HG02938 (cell line): ENCODE results near the gene CDH23.

ENCODE experiments used
- ATAC-seq: cut with Tn5 transposase; IDR thresholded peaks from one replicate; pipeline ENCODE4 v1.9.1; 2021; ENCODE audit warnings: mild to moderate bottlenecking, moderate library complexity; ENCODE audit not compliant: unreplicated experiment

The CDH23 gene

DNA sequence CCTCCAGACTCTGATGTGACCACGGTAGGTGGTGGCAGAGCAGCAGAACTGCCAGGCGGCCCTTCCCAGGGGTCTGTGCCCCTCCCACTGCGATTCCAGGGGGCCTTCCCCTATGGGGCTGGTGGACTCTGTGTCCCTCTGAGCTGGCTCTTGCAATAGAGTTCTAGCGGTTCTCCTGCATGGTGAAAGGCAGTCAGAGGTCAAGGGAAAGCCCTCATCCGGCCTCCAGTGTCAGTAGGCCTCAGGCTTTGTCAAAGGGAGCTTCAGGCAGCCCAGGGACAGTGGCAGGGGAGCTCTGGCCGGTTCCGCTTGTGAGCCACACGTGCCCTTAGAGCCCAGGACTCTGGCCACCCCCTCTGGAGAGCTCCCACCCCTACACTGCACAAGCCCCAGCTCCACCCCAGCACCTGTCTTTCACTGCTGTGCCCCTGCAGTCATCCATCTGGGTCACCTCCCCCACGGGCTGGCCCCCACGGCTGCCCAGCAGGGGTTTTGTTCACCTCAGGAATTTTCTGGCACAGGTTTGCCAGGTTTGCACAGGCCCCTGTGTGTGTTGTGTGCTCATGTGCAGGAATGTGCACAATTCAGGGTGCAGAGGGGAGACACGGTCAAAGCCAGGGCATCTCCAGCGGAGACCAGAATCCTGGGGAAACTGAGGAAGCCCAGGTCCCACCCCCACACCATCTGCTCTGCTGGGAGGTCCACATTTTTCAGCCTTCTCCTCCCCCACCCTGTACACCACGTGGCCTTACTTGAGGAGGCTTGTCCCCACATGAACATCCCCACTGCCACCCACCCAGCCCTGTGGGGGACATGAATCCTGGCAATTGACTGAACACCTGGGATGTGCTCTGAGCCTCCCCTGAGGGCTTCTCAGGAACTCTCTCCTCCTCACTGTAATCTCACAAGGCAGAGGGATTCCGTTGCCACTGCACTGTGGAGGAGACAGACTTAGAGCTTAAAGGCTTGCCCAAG lies 299.1 kb downstream of the CDH23 start:
- ATAC-seq, result no peak

DNA sequence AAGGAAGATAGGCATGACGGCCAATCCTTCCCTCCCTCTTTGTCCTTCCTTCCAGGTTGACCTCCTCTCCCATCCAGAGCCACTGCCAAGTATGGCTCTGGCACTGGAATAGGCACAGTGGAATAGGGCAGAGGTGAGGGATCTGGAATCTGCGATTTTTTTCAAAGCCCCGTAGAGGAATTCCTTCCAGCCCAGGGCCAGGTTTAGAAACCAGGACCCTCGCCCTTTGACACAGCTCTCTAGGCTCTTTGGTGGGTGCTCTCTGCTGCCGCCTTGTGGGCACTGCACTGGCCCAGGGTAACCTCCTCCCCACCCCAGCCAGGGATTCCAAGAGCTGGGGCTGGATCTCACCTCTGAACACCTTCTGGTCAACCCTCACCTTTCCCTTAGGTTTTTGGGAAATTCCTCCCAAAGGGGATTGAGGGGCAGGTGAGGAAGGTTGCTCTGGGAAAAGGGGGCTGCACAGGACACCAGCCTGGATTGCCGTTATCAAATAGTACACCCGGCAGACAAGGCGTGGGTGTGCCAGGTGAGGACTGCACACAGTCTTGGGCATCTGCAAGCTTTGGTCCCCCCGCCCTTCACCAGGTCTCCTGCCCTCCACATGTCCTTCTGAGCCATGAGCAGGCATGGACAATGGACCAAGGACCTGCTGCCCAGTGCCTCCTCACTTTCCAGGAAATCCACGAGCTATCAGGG lies 300.1 kb downstream of the CDH23 start:
- no peak for ATAC-seq

- no peak for ATAC-seq
These were observed 301.4 kb downstream of the CDH23 start for GRCh38 chr10:71697938-71698709.

DNA sequence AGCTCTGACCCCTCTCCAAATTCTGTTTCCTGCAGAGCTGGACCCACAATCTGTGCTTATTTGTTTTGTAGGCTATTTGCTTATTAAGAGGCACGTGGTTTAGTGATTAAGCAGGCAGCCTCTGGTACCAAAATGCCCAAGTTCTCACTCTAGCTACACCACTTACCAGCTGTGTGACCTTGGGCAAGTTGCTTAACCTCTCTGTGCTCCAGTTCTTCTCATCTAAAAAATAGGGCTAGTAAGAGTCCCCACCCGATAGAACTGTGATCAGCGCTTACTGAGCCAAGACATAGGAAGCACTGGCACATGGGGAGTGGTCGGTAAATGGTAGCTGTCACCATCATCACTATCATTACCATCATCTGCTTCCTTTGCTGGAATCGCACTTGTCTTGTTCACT lies 302.0 kb downstream of the CDH23 start:
- no peak for ATAC-seq

DNA sequence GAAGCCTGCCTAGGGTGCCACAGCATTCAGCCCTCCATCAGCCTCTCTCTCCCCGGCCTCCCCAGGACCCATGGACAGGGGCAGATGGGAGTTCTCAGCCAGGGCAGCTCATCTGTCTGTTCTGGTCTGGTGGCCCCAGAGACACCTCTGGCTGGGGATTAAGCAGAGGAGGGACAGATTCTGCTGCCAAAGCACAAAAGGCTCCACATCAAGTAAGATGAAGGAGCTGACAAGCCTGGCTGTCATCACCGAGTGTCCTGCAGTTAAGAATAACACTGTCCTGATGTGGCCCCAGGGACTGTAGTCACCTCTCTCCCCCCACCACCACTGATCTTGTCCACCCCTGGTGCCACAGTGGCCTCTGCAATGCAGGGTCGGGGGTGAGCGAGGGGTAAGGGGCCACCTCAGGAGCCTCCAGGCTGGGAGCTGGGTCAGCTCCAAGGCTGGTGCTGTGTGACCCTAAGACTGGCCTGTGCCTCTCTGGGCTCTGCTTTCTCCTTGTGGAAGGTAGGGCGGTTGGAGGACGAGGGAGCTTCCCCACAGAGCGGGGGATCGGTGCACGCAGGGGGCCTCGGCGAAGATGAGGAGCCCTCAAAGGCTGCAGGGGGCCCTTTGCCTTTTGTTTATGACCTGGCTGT lies 304.1 kb downstream of the CDH23 start:
- ATAC-seq, result no peak

DNA sequence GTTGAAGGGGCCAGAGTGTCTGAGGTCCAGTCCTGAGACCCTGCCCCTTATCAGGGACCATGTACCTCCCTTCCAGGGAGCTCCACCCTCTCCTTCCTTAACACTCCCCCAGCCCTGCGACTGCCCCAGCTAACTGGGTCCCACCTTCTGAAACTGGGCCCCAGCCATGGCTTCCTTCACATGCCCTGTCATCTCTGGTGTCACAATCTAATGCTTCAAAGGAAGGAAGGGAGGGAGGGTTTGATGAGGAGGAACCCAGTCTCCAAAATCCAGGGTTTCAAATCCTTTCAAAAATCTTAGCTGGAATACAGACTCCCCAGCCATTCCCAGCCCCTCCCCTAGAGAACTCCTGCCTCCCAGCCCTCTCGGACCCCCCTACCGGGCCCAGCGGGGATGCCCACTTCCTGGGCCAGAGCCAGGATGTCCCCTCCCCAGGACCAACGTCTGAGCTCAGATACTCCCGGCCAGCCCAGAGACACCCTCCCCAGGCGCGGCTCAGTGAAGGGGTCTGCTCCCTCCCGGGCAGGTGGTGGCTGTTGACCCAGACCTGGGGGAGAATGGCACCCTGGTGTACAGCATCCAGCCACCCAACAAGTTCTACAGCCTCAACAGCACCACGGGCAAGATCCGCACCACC lies 304.9 kb downstream of the CDH23 start:
- no peak for ATAC-seq

DNA sequence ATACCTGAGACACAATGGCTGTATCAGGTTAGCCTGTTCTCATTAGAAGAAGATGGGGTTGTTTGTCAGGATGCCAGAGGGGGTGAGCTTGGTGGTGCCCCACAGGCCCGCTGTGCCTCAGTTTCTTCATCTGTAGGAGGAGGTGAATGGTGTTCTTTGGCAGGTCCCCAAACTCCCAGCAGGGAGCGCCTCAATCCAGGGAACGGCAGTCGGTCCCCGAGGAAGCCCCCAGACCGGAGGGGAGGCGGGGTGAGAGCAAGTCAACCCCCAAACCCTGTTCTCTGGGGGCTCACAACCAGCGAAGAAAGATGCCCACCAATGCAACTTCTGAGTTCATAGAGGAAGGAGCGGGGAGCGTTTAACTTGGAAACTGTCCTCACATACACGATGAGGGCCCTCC lies 306.9 kb downstream of the CDH23 start:
- no peak for ATAC-seq

- ATAC-seq, result no peak
These were observed 308.1 kb downstream of the CDH23 start for GRCh38 chr10:71704816-71705215.

GRCh38 chr10:71705582-71705981 lies 308.9 kb downstream of the CDH23 start:
- no peak for ATAC-seq

GRCh38 chr10:71706216-71707121 lies 309.7 kb downstream of the CDH23 start:
- no peak for ATAC-seq

- no peak for ATAC-seq
These were observed 310.6 kb downstream of the CDH23 start for GRCh38 chr10:71707240-71707789.

DNA sequence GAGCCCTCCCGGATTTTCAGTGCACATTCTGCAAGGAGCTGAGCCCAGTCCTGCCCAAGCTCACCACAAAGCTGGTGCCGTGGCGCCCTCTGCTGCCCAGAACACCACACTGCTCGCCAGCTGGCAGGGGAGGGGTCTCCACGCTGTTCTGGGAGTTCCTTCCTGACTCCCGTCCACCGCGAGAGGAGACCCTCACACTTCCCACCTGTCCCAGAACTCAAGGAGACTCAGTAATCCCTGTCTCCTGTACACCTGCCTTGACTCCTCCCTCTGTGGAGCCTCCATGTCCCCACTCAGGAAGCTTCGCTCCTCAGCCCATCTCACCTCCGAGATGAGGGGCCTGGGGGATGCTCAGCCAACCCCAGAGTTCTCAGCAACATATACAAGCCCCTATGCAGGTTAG lies 311.6 kb downstream of the CDH23 start:
- ATAC-seq, result no peak

GRCh38 chr10:71708897-71709882 lies 312.5 kb downstream of the CDH23 start:
- ATAC-seq, result no peak

DNA sequence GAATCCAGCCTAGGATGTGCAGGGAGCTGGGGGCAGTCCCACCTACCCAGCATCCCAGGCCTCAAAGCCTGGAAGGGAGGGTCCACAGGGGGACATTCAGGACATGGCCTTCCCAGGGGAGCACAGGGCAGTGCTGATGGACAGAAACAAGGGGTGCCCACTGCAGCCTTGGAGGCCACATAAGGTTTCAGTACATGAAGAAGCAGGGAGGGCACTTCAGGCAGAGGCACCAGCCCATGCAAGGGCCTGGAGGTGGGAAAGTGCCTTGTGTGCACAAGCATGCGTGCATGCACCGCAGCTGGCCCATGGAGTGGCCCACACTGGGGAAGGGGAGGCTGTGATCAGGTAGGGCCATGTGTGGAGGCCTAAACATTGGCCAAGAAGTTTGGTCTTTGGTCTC lies 313.8 kb downstream of the CDH23 start:
- ATAC-seq, result no peak

- no peak for ATAC-seq
These were observed 314.4 kb downstream of the CDH23 start for GRCh38 chr10:71711052-71711623.

DNA sequence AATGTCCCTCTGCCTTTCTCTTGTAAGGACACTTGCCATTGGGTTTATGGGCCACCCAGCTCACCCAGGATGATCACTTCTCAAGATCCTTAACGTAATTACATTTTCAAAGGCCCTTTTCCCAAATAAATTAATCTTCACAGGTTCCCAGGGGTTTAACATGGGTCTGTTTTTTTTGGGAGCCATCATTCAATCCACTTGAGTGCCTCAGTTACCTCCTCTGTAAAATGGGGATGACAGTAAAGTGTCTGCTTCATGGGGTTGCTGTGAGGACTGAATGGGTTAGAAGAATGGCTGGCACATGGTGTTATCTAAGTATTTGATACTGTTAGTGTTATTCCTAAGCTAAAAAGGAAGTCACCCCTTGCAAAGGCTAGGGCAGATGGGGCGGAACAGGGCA lies 315.4 kb downstream of the CDH23 start:
- ATAC-seq, result no peak

DNA sequence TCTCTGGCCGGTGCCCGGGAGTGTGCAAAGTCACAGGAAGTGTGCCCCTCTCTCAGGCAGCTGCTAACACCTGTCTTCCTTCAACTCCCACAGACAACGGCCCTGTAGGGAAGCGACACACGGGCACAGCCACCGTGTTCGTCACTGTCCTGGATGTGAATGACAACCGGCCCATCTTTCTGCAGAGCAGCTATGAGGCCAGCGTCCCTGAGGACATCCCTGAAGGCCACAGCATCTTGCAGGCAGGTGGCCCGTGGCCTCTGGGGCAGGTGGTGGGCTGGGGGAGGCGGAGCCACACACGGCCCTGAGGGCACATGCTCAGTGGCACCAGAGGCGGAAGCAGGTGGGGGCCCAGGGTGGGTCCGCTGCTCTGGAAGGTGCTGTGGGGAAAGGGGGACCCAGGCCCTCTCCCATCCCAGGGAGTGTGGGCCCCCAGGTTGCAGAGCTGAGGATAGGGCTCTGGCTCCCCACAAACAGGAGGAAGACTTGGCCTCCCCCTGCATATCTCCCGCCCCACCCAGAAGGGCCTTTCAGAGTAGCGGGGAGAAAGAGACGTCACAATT lies 315.9 kb downstream of the CDH23 start:
- no peak for ATAC-seq
